Fibroblast of skin of right biceps (primary cell): ENCODE results near the gene PAIP2B.

Experiments
- DNase-seq: peaks from one replicate; pipeline ENCODE4 v3.0.0-alpha.2; 2013

The PAIP2B gene

GRCh38 chr2:71150082-71150816 lies 76.7 kb downstream of the PAIP2B start:
- DNase-seq = no peak

GRCh38 chr2:71148506-71149063 lies 78.3 kb downstream of the PAIP2B start:
- DNase-seq = no peak

DNA sequence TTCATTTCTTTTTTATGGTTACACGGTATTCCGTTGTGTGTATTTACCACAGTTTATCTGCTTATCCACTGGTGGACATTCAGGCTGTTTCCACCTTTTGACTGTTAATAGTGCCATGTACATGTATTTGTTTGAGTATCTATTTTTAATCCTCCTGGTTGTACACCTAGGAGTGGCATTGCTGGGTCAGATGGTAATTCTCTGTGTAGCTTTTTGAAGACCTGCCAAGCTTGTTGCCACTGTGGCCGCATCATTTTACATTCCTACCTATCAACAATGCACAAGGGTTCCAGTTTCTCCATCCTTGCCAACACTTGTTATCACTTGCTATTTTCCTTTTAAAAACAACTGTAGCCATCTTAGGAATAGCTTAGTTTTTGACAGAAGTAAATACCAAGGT lies 83.1 kb downstream of the PAIP2B start:
- DNase-seq = no peak

- no peak for DNase-seq
Observed at GRCh38 chr2:71136174-71136573, 90.7 kb downstream of the PAIP2B start.

- no peak for DNase-seq
Observed at GRCh38 chr2:71133603-71134002, 93.3 kb downstream of the PAIP2B start.
